Motor neuron (in vitro differentiated cells): ENCODE measurements around the gene ZNF688. TPM values are rescaled to one million over a fixed set of nuclear protein-coding genes. Genes with fewer than 3 reads are reported as not detected.

Source experiments
- ATAC-seq, 8 experiments: fragments of 200-7000 bp; cut with Tn5 transposase; replicated peaks in 6 of 8; 2 replicates each; pipeline ENCODE4 v1.8.0; 2021; ENCODE audit warnings: mild to moderate bottlenecking in 8 of 8, moderate library complexity in 8 of 8
- H3K27ac ChIP-seq, 2 donors: fragments of 250-450 bp; sonication (Bioruptor Pico); 2 replicates each; pipeline ENCODE4 v1.9.0; 2021; ENCODE audit warnings: antibody characterized with exemption in 2 of 2, mild to moderate bottlenecking in 2 of 2, moderate library complexity in 1 of 2
- H3K4me1 ChIP-seq, 2 donors: fragments of 250-450 bp; sonication (Bioruptor Pico); replicated peaks in 1 of 2; 2 replicates each; pipeline ENCODE4 v1.6.1; 2021; ENCODE audit warnings: antibody characterized with exemption in 2 of 2, mild to moderate bottlenecking in 2 of 2, moderate library complexity in 1 of 2
- H3K4me3 ChIP-seq, 5 donors: fragments of 250-450 bp; sonication (Bioruptor Pico); 2 replicates each; pipeline ENCODE4 v1.9.0; 2021; ENCODE audit warnings: antibody characterized with exemption in 5 of 5, mild to moderate bottlenecking in 5 of 5, moderate library complexity in 4 of 5
- WGBS, 10 experiments: fragments of 450-650 bp; shearing (Covaris generic); methylation state at CpG; one replicate each; pipeline ENCODE4 v1.0.0; 2022; 5-methylcytosine and 5-hydroxymethylcytosine counted together
- in situ Hi-C, 9 experiments: fragments of 400-800 bp; cut with MboI; loops; one replicate each; pipeline ENCODE4 v1.15.0; 2021; ENCODE audit warnings: low sequenced_read_pairs in 9 of 9, low pct_unique_long_range_greater_than_20kb in 2 of 9; ENCODE audit not compliant: unreplicated experiment in 9 of 9
- total RNA-seq, 8 experiments: library from RNA; unstranded; fragments of 300-600 nt; gene quantifications; 2 replicates each; pipeline versions ENCODE4 v1.2.3 to v1.2.4, GENCODE V29; 2022

Gene ZNF688
- total RNA-seq, 8 experiments from 2014 or later, result 4.5 to 13.8 (median 8.0) TPM

GRCh38 chr16:30533748-30534367, 37.7 kb downstream of the ZNF688 start:
- 0 to 74% (median 35%) methylated on average over 1 to 8 of the region's 29 CpGs; no CpG with 5 or more reads in 2 of the 10 experiments for WGBS, 10 experiments
- ATAC-seq, result peak in 2 of 8 experiments; percentile 0 to 3

DNA sequence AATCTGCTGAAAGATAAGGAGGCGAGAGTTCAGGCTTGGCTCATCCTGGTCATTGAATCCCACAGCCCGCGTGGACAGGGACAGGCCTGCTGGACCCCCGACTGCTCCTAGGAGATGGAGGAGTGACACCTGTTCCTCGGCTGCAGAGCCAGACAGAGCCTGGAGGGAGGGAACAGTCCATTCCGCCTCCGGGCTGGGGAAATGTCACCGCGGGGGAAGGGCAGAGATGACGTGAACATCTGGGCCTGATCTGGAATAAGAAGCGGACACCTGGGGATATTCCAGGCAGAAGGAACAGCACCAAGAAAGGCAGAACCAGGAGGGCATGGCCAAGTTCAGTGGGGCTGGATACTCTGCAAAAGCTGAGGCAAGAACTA, 38.4 kb downstream of the ZNF688 start:
- Histone ChIP-seq H3K27ac (no peak overlapping the region), H3K4me1 (peaks cover 14 to 21% of the 10 kb centered on the region in 2 donors), H3K4me3 (no peak overlapping the region)
- no peak for ATAC-seq
- 74 to 87% methylated on average over 7 of the region's 11 CpGs; no CpG with 5 or more reads in 8 of the 10 experiments for WGBS, 10 experiments
- in situ Hi-C loops, result no loop called here

More at GRCh38 chr16:30533748-30534367, 37.7 kb downstream of the ZNF688 start:
- peaks cover 14 to 21% of the 10 kb centered on the region in 2 donors for H3K4me1 ChIP-seq
- H3K4me3 ChIP-seq, result peak overlapping the region; percentile 48 to 61 (median 53)
- peak overlapping the region; percentile 84 to 85 for H3K27ac ChIP-seq
- in situ Hi-C loops, result no loop called here

- ATAC-seq, result no peak
- WGBS, 10 experiments, result 85 to 100% (median 97%) methylated on average over 1 to 27 of the region's 57 CpGs; no CpG with 5 or more reads in 7 of the 10 experiments
- Histone ChIP-seq H3K4me3 (no peak overlapping the region), H3K4me1 (peaks cover 20 to 27% of the 10 kb centered on the region in 2 donors), H3K27ac (no peak overlapping the region)
- in situ Hi-C loops, result no loop called here
These were observed 39.0 kb downstream of the ZNF688 start for GRCh38 chr16:30532285-30533145.

DNA sequence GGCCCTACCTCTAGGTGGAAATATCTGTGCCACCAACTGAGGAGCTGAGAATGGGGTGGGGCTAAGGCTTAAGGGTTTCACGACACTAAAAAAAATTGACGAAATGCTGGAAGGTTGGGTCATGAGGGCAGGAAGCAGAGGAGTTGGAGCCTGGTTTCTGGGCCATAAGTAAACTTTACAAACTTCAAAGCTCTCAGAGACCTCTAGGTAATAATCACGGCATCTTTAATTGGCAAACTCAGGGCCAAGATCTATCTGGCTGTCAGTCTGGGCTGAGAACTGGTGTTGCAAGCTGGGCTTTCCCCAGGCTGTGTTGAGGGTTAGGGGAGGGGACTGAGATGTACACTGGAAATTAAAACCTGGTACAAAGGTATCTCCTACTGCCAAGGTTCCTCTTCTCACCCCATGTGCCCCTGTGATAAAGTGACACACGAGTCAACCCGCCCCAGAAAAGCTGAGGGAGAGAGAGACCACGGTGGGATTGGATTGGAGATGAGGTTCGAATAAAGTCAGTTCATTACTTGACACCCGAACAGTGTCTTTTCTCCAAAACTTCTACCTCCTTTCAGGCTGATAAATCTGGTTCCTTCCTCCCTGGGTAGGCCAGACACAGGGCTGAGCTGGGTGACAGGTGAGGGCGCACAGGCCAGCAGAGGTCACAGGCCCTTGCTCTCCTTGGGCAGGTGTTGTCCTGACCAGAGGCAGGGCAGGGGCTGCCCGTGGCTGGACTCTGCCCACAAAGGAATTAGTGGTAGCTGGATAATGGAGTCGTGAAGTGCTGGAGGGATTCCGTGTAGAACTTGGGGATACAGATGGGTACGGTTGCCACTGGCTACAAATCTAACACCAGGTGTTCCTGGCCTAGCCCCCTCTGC, 41.1 kb downstream of the ZNF688 start:
- peaks cover 14 to 16% of the 10 kb centered on the region in 2 donors for H3K4me1 ChIP-seq
- no peak overlapping the region for H3K27ac ChIP-seq
- H3K4me3 ChIP-seq, result no peak overlapping the region
- in situ Hi-C loops, result no loop called here
- WGBS, 10 experiments, result 73 to 100% (median 97%) methylated on average over 1 to 8 of the region's 13 CpGs; no CpG with 5 or more reads in 1 of the 10 experiments
- ATAC-seq, result no peak

DNA sequence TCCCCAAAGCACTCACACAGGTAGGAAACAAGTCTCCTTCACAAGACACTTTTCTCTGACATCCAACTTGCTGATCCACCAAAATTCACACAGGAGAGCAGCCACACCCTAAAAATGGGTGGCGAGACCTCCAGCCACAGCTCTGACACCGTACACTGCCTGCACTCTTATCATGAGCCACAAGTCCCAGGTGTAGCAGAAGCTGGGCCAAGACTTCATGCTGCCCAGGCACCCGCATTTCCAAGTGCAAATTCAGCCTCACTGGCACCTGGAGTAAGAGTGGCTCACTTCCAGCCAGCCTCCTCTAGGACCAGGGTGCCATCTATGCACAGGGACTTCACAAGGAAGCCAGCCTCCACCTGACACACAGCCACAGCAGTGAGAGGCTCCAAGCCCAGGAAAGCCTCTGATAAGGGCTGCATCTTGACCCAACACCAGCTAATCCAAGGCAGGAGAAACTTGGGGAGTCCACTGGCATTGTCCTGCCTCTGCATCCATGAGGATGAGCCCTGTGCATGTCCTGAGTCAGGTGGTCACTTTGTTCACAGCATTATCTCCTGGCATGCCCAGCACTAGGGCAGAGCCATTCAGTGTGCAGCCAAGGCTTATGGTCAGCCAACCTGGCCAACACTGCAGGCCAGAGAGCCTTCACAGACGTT, 42.6 kb downstream of the ZNF688 start:
- Histone ChIP-seq H3K27ac (no peak overlapping the region), H3K4me1 (peaks cover 13 to 15% of the 10 kb centered on the region in 2 donors), H3K4me3 (no peak overlapping the region)
- 0 to 100% (median 90%) methylated on average over 1 to 3 of the region's 4 CpGs; no CpG with 5 or more reads in 3 of the 10 experiments for WGBS, 10 experiments
- no peak for ATAC-seq
- in situ Hi-C loops, result no loop called here

- in situ Hi-C loops, result no loop called here
- peaks cover 6% of the 10 kb centered on the region in 2 donors for H3K4me1 ChIP-seq
- 0 to 82% (median 48%) methylated on average over 1 to 10 of the region's 14 CpGs; no CpG with 5 or more reads in 1 of the 10 experiments for WGBS, 10 experiments
- peak overlapping the region; percentile 9 to 90 (median 63) for H3K4me3 ChIP-seq
- H3K27ac ChIP-seq, result peak overlapping the region; percentile 18 to 52
- peak in 2 of 8 experiments; percentile 0 for ATAC-seq
These were observed 43.8 kb downstream of the ZNF688 start for GRCh38 chr16:30527635-30528178.

DNA sequence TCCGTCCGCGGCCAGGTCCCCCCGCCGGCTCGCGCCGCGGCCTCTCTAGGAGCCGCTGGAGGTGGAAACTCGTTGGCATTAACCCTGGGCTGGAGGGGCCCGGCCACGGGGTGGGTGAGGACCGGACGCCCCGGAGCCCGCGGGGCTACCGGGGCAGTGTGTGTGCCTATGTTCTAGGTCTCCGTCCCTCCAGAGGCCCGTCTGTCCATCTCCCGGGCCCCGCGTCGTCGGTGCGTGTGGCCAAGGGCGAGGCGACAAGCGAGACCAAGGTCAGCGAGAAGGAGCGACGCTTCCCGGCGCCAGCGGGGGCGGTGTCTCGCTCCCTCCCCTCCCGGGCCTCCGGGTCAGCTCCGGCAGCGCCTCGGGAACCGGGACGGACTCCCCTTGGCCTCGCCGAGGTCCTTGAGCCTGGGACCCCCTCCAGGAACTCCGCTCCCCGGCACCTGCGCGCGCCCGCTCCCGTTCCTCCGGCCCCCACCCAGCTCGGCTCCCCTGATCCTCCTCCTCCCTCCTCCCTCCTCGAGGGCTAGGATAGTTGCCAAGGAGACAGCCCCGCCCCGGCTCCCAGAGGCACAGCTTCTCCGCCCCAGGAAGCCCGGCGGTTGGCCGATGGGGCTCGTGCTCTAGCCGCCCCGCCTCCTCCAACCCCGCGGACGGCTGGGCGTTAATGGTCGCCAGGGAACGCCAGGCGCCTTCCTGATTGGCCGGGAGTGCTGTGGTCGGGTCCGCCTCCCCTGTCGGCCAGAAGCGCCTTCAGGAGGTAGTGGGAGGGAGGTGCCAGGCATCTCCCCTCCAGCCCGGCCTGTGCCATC, 44.5 kb downstream of the ZNF688 start:
- 0% methylated on average over 1 of the region's 79 CpGs; no CpG with 5 or more reads in 8 of the 10 experiments for WGBS, 10 experiments
- peak; percentile 84 to 92 (median 88) for ATAC-seq
- in situ Hi-C loops, result no loop called here
- H3K4me3 ChIP-seq, result peak overlapping the region; percentile 63 to 96 (median 84)
- H3K4me1 ChIP-seq, result peaks cover 6% of the 10 kb centered on the region in 2 donors
- peak overlapping the region; percentile 96 to 99 for H3K27ac ChIP-seq

DNA sequence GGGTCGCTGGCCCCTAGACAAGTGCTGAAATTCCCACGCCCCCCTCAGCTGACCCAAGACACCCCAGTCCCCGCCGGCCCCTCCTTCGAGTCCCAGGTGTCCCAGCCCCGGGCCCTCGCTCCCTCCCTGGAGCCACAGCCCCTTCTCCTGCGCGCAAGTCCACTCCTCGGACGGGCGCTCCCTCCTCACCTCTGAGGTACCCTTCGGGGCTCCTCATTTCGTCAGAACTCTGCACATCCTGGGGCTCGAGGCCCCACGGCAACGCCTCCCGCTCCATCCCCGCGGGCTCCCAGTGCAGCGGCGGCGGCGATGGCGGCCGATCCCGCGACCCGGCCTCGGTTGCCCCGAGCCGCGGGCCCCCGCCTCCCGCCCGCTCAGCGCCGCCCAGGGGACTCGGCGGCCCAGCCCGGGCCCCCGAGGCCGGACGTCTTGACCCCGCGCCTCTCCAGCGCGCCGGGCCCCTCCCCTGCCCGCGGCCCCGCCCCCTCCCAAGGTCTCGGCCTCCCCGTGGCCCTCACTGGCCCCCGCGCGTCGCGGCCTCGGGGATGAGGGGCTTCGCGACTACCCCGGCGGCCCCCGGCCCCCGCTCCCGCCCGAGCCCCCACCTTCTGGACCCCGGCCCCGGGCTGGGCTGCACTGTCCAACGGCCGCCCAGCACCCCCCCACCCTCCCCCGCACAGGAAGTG, 45.2 kb downstream of the ZNF688 start, which contains the start of gene ZNF768:
Gene ZNF768 (minus strand): TSS at position 430 of the 686 bp plus-strand sequence. CDS start 153 bp downstream, at position 277.
- in situ Hi-C loops, result no loop called here
- Histone ChIP-seq H3K27ac (peak within 1 kb of the TSS; percentile 96 to 99), H3K4me1 (peaks cover 6% of the 10 kb centered on the region in 2 donors), H3K4me3 (peak within 1 kb of the TSS; percentile 63 to 96 (median 84))
- peak; percentile 30 to 45 (median 38) for ATAC-seq
- no CpG with 5 or more reads among the region's 73 CpGs for WGBS, 10 experiments

GRCh38 chr16:30525844-30526136, 45.7 kb downstream of the ZNF688 start:
- peak overlapping the region; percentile 96 to 99 for H3K27ac ChIP-seq
- peaks cover 6% of the 10 kb centered on the region in 2 donors for H3K4me1 ChIP-seq
- WGBS, 10 experiments, result 73 to 100% (median 89%) methylated on average over 1 to 3 of the region's 4 CpGs; no CpG with 5 or more reads in 5 of the 10 experiments
- H3K4me3 ChIP-seq, result peak overlapping the region; percentile 63 to 96 (median 84)
- in situ Hi-C loops, result no loop called here
- ATAC-seq, result no peak

GRCh38 chr16:30524575-30525568, 46.6 kb downstream of the ZNF688 start:
- 97 to 100% (median 100%) methylated on average over 1 to 23 of the region's 60 CpGs; no CpG with 5 or more reads in 5 of the 10 experiments for WGBS, 10 experiments
- in situ Hi-C loops, result no loop called here
- no peak overlapping the region for H3K4me3 ChIP-seq

More at GRCh38 chr16:30524575-30525568, 46.6 kb downstream of the ZNF688 start:
- Histone ChIP-seq H3K4me1 (peaks cover 6% of the 10 kb centered on the region in 2 donors), H3K27ac (no peak overlapping the region)
- no peak for ATAC-seq
